ENCODE results near the gene AMDHD2.

The AMDHD2 gene, protein sequence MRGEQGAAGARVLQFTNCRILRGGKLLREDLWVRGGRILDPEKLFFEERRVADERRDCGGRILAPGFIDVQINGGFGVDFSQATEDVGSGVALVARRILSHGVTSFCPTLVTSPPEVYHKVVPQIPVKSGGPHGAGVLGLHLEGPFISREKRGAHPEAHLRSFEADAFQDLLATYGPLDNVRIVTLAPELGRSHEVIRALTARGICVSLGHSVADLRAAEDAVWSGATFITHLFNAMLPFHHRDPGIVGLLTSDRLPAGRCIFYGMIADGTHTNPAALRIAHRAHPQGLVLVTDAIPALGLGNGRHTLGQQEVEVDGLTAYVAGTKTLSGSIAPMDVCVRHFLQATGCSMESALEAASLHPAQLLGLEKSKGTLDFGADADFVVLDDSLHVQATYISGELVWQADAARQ

DNA sequence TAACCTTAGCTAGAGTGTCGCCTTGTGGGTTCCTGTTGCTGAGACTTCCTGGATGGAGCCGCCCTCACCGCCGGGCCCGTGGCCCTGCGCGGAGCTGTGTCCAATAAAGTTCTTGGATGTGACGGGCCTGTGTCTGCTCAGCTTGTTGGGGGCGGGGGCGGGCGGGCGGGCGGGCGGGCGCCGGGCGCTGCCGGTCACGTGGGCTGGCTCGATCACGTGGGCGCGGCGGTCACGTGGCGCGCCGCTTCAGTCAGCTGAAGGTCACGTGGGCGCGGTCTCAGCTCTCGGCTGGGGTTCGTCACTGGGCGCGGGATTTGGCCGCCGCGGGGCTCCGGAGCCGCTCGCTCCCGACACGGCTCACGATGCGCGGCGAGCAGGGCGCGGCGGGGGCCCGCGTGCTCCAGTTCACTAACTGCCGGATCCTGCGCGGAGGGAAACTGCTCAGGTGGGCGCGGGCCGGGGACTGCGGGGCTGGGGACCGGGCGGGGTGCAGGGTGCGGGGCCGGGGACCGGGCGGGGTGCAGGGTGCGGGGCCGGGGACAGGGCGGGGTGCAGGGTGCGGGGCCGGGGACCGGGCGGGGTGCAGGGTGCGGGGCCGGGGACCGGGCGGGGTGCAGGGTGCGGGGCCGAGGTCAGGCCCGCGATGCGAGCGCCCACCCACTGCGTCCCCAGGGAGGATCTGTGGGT lies at the start of gene AMDHD2:
AMDHD2 (plus strand) TSS at position 275 of the 687 bp plus-strand sequence; CDS start at position 363, 88 bp downstream.
- TF ChIP-seq FOXK2 (IDR thresholded peaks at IDR 0.05) (no peak), HDGF (IDR thresholded peaks at IDR 0.05; ENCODE audit: borderline replicate concordance) (no peak), CTBP1 (IDR thresholded peaks at IDR 0.05; ENCODE audit: borderline replicate concordance) (no peak)
- CTCF ChIA-PET: interaction anchor here (0.6 kb wide), 1 partner anchor 210 kb away, joined by 4 read pairs; no protein-coding TSS in a partner anchor
- POLR2A ChIA-PET: interaction anchor here (0.9 to 1.8 kb wide), 7 partner anchors 9 to 241 kb away, joined by 3 to 8 read pairs (median 5); partner anchors contain the start of gene CEMP1

DNA sequence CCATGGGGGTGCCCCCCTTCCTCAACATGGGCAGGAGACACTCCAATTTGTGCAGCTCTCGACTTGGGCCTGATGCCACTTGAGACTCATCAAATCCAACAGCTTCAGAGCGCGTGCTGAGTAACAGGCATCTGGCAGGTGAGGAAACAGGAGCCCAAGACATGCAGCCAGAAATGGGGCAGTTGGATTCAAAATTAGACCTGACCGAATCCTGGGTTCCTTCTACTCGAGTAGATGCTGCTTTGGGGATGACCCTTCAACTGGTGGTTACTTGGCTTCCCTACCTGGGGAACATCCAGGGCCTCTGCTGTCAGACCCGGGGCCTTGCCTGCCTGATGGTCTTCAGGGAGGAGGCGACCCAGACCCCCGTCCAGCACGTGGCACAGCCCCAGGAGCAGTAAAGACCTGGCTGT lies 49.6 kb upstream of the AMDHD2 start:
- DNase-seq (ENCODE audit: extremely low spot score): no peak
- ChIA-PET CTCF (interaction anchor here (0.5 kb wide), 1 partner anchor 163 kb away, joined by 3 read pairs; no protein-coding TSS in a partner anchor), POLR2A (interaction anchor here (0.7 to 4.6 kb wide), 5 partner anchors 10 to 315 kb away, joined by 3 to 70 read pairs (median 3); partner anchors contain the start of genes TEDC2 and TRAF7)
- TF ChIP-seq CTBP1 (IDR thresholded peaks at IDR 0.05; ENCODE audit: borderline replicate concordance) (no peak), NFRKB (IDR thresholded peaks at IDR 0.05) (no peak), FOXK2 (IDR thresholded peaks at IDR 0.05) (no peak), L3MBTL2 (conservative IDR thresholded peaks at IDR 0.05) (no peak), ELF4 (IDR thresholded peaks at IDR 0.05) (no peak), SUZ12 (IDR thresholded peaks at IDR 0.05) (no peak), BHLHE40 (IDR thresholded peaks at IDR 0.05; ENCODE audit: borderline replicate concordance) (no peak), TARDBP (IDR thresholded peaks at IDR 0.05) (no peak), HDGF (IDR thresholded peaks at IDR 0.05; ENCODE audit: borderline replicate concordance) (no peak)
- TF ChIP-seq, protein P1, sequence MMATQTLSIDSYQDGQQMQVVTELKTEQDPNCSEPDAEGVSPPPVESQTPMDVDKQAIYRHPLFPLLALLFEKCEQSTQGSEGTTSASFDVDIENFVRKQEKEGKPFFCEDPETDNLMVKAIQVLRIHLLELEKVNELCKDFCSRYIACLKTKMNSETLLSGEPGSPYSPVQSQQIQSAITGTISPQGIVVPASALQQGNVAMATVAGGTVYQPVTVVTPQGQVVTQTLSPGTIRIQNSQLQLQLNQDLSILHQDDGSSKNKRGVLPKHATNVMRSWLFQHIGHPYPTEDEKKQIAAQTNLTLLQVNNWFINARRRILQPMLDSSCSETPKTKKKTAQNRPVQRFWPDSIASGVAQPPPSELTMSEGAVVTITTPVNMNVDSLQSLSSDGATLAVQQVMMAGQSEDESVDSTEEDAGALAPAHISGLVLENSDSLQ (IDR thresholded peaks at IDR 0.05): no peak

More for the DNA sequence above, at the start of gene AMDHD2:
- peak; percentile 90 for DNase-seq (ENCODE audit: extremely low spot score)

DNA sequence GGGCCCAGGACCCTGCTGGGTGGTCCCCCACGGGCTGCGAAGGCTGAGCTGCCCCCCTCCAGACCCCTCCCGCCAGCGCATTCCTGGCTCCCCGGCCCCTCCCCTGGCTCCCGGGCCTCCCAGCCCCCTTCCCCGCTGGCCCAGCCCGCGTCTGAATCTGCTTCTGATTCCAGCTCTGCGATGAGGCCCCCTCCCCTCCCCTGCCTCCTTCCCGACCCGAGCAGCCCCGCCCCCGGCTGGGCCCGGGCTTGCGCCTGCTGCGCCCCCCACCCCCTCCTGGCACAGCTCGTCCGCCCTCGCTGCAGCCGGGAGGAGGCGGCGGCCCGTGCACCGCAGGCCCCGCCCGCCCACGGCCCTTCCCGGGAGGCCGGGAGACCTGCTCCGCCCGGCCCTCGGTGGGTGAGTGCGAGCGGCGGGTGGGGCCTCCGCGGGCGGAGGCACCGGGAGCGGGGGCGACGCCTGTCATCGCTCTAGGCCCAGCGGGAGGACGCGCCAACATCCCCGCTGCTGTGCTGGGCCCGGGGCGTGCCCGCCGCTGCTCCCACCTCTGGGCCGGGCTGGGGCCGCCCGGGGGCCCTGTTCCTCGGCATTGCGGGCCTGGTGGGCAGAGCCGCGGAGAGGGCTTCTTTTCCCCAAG lies 49.0 kb upstream of the AMDHD2 start, which contains the start of gene NTN3:
NTN3 (plus strand) TSS at position 282 of the 637 bp plus-strand sequence. CDS start 405 bp downstream, outside the sequence.
- no peak for TF ChIP-seq ELF4 (IDR thresholded peaks at IDR 0.05)
- CTCF ChIA-PET: no interaction called here
- POLR2A ChIA-PET: interaction anchor here (0.7 to 4.6 kb wide), 4 partner anchors 10 to 316 kb away, joined by 3 to 70 read pairs (median 3); partner anchors contain the start of genes TEDC2 and TRAF7
- DNase-seq (ENCODE audit: extremely low spot score): peak; percentile 38

DNA sequence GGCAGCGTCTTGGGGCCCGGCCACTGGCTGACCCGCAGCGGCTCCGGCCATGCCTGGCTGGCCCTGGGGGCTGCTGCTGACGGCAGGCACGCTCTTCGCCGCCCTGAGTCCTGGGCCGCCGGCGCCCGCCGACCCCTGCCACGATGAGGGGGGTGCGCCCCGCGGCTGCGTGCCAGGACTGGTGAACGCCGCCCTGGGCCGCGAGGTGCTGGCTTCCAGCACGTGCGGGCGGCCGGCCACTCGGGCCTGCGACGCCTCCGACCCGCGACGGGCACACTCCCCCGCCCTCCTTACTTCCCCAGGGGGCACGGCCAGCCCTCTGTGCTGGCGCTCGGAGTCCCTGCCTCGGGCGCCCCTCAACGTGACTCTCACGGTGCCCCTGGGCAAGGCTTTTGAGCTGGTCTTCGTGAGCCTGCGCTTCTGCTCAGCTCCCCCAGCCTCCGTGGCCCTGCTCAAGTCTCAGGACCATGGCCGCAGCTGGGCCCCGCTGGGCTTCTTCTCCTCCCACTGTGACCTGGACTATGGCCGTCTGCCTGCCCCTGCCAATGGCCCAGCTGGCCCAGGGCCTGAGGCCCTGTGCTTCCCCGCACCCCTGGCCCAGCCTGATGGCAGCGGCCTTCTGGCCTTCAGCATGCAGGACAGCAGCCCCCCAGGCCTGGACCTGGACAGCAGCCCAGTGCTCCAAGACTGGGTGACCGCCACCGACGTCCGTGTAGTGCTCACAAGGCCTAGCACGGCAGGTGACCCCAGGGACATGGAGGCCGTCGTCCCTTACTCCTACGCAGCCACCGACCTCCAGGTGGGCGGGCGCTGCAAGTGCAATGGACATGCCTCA lies 48.3 kb upstream of the AMDHD2 start:
- no peak for TF ChIP-seq LEF1 (IDR thresholded peaks at IDR 0.05; ENCODE audit: borderline replicate concordance)
- TF ChIP-seq L3MBTL2 (conservative IDR thresholded peaks at IDR 0.05): no peak
- ChIA-PET CTCF (no interaction called here), POLR2A (interaction anchor here (1.0 to 4.6 kb wide), 2 partner anchors 9 to 14 kb away, joined by 3 to 70 read pairs; partner anchors contain the start of gene TEDC2)
- no peak for DNase-seq (ENCODE audit: extremely low spot score)

DNA sequence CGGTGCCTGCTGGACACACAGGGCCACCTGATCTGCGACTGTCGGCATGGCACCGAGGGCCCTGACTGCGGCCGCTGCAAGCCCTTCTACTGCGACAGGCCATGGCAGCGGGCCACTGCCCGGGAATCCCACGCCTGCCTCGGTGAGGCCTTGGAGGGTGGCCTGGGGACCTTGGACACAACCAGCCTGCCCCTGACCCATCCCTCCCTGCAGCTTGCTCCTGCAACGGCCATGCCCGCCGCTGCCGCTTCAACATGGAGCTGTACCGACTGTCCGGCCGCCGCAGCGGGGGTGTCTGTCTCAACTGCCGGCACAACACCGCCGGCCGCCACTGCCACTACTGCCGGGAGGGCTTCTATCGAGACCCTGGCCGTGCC lies 47.7 kb upstream of the AMDHD2 start:
- ChIA-PET CTCF (no interaction called here), POLR2A (interaction anchor here (1.0 to 4.6 kb wide), 2 partner anchors 9 to 14 kb away, joined by 3 to 70 read pairs; partner anchors contain the start of gene TEDC2)

More for the DNA sequence above, 47.7 kb upstream of the AMDHD2 start:
- TF ChIP-seq ZNF384 (IDR thresholded peaks at IDR 0.05) (no peak), ELF4 (IDR thresholded peaks at IDR 0.05) (no peak), LEF1 (IDR thresholded peaks at IDR 0.05; ENCODE audit: borderline replicate concordance) (no peak), FOXA1 (IDR thresholded peaks at IDR 0.05) (no peak), ARNT (IDR thresholded peaks at IDR 0.05) (no peak), FOXK2 (IDR thresholded peaks at IDR 0.05) (no peak), SUZ12 (IDR thresholded peaks at IDR 0.05) (no peak), BHLHE40 (IDR thresholded peaks at IDR 0.05; ENCODE audit: borderline replicate concordance) (no peak), TARDBP (IDR thresholded peaks at IDR 0.05) (no peak), SP1 (IDR thresholded peaks at IDR 0.05) (no peak), HDGF (IDR thresholded peaks at IDR 0.05; ENCODE audit: borderline replicate concordance) (no peak), FOXM1 (IDR thresholded peaks at IDR 0.05; ENCODE audit: borderline replicate concordance) (no peak), L3MBTL2 (conservative IDR thresholded peaks at IDR 0.05) (no peak), CTBP1 (IDR thresholded peaks at IDR 0.05; ENCODE audit: borderline replicate concordance) (no peak), NFRKB (IDR thresholded peaks at IDR 0.05) (no peak)
- TF ChIP-seq, protein P1 (IDR thresholded peaks at IDR 0.05): no peak
- no peak for DNase-seq (ENCODE audit: extremely low spot score)

All from HEK293T (cell line).